OCI-LY3 (cell line): Measurements from ENCODE around the gene RPS3.

ENCODE experiments used
- H2AFZ ChIP-seq: fragments of 200-600, 300-600 bp; shearing (Covaris generic); 2 replicates; pipeline ENCODE4 v1.6.0; 2014; ENCODE audit warnings: antibody characterized with exemption, low read depth, low read length
- H3K27ac ChIP-seq: fragments of 200-600, 300-600 bp; sonication (generic); 2 replicates; pipeline ENCODE4 v1.5.1; 2014; ENCODE audit warnings: mild to moderate bottlenecking, low read length, moderate library complexity, mixed read lengths
- H3K27me3 ChIP-seq: fragments of 200-600, 300-600 bp; sonication (generic); 2 replicates; pipeline ENCODE4 v1.6.1; 2014; ENCODE audit warnings: low read depth, low read length, mixed read lengths
- H3K36me3 ChIP-seq: fragments of 200-600, 300-600 bp; sonication (generic); replicated peaks from 2 replicates; pipeline ENCODE3; 2014; ENCODE audit warnings: low read depth, low read length, mixed read lengths
- H3K4me1 ChIP-seq: fragments of 300-600, 200-600 bp; sonication (generic); 2 replicates; pipeline ENCODE4 v1.6.1; 2014; ENCODE audit warnings: low read length, mixed read lengths
- H3K4me2 ChIP-seq: fragments of 200-600, 300-600 bp; sonication (generic); 2 replicates; pipeline ENCODE4 v1.6.1; 2014; ENCODE audit warnings: low read length, mixed read lengths
- H3K4me3 ChIP-seq: fragments of 300-600, 200-600 bp; sonication (generic); 2 replicates; pipeline ENCODE4 v1.5.1; 2014; ENCODE audit warnings: antibody characterized with exemption, mild to moderate bottlenecking, low read length, moderate library complexity
- H3K79me2 ChIP-seq: fragments of 300-600, 200-600 bp; shearing (Covaris generic); 2 replicates; pipeline ENCODE4 v1.6.1; 2014; ENCODE audit warnings: mild to moderate bottlenecking, low read length, mixed read lengths
- H3K9ac ChIP-seq: fragments of 300-600, 200-600 bp; shearing (Covaris generic); 2 replicates; pipeline ENCODE4 v1.6.0; 2014; ENCODE audit warnings: mild to moderate bottlenecking, low read length, moderate library complexity
- H3K9me3 ChIP-seq: fragments of 200-600, 300-600 bp; shearing (Covaris generic); 2 replicates; pipeline ENCODE4 v1.6.1; 2014; ENCODE audit warnings: low read length, mixed read lengths; ENCODE audit not compliant: insufficient read depth
- H4K20me1 ChIP-seq: fragments of 200-600, 300-600 bp; sonication (generic); 2 replicates; pipeline ENCODE4 v1.6.1; 2016; ENCODE audit warnings: low read length, mixed read lengths; ENCODE audit not compliant: insufficient read depth
- CTCF ChIP-seq: fragments of 200-600, 300-600 bp; sonication (generic); IDR thresholded peaks from 2 replicates; pipeline ENCODE4 v1.5.1; 2014; ENCODE audit warnings: antibody characterized with exemption, low read length, low read depth
- EZH2phosphoT487 ChIP-seq: fragments of 200-600 bp; shearing (Covaris generic); IDR thresholded peaks from 2 replicates; pipeline ENCODE4 v1.6.1; 2018; ENCODE audit warnings: antibody characterized with exemption, mixed run types, low read depth

The RPS3 gene

GRCh38 chr11:75440960-75441803, 41.9 kb downstream of the RPS3 start:
- TF ChIP-seq CTCF (no peak), EZH2phosphoT487 (no peak)
- Histone ChIP-seq H3K4me3 (no peak overlapping the region), H3K36me3 (no peaks in the 10 kb centered on the region), H3K27ac (no peak overlapping the region), H3K79me2 (no peaks in the 10 kb centered on the region), H4K20me1 (no peaks in the 10 kb centered on the region), H3K9me3 (no peaks in the 10 kb centered on the region), H3K27me3 (peaks cover 16% of the 10 kb centered on the region), H3K4me1 (no peaks in the 10 kb centered on the region), H2AFZ (no peak overlapping the region), H3K9ac (no peak overlapping the region), H3K4me2 (no peak overlapping the region)

- Histone ChIP-seq H3K4me1 (no peaks in the 10 kb centered on the region), H3K27ac (no peak overlapping the region), H3K4me2 (no peak overlapping the region), H3K79me2 (no peaks in the 10 kb centered on the region), H3K9ac (no peak overlapping the region), H3K9me3 (no peaks in the 10 kb centered on the region), H3K4me3 (no peak overlapping the region), H4K20me1 (no peaks in the 10 kb centered on the region), H3K27me3 (peaks cover 16% of the 10 kb centered on the region), H2AFZ (no peak overlapping the region), H3K36me3 (no peaks in the 10 kb centered on the region)
- TF ChIP-seq EZH2phosphoT487 (no peak), CTCF (no peak)
Measured at GRCh38 chr11:75441804-75442132, 42.5 kb downstream of the RPS3 start.

- Histone ChIP-seq H3K9ac (no peak overlapping the region), H4K20me1 (no peaks in the 10 kb centered on the region), H3K4me2 (no peak overlapping the region), H3K4me1 (no peaks in the 10 kb centered on the region), H3K27ac (no peak overlapping the region), H3K27me3 (peaks cover 16% of the 10 kb centered on the region), H3K36me3 (no peaks in the 10 kb centered on the region), H2AFZ (no peak overlapping the region), H3K4me3 (no peak overlapping the region), H3K79me2 (no peaks in the 10 kb centered on the region), H3K9me3 (no peaks in the 10 kb centered on the region)
- TF ChIP-seq CTCF: no peak
- no peak for TF ChIP-seq EZH2phosphoT487
Measured at GRCh38 chr11:75442161-75442885, 43.0 kb downstream of the RPS3 start.

GRCh38 chr11:75443043-75443442, 43.7 kb downstream of the RPS3 start:
- no peaks in the 10 kb centered on the region for H3K79me2 ChIP-seq
- no peak overlapping the region for H2AFZ ChIP-seq
- TF ChIP-seq EZH2phosphoT487: no peak
- no peak for TF ChIP-seq CTCF
- H3K4me1 ChIP-seq: no peaks in the 10 kb centered on the region
- H3K27me3 ChIP-seq: peaks cover 16% of the 10 kb centered on the region
- H3K9ac ChIP-seq: no peak overlapping the region
- no peaks in the 10 kb centered on the region for H3K9me3 ChIP-seq
- no peak overlapping the region for H3K27ac ChIP-seq
- H3K36me3 ChIP-seq: no peaks in the 10 kb centered on the region
- H3K4me2 ChIP-seq: no peak overlapping the region
- H3K4me3 ChIP-seq: no peak overlapping the region
- no peaks in the 10 kb centered on the region for H4K20me1 ChIP-seq
